ENCODE measurements around the gene OR6K2. TPM values are rescaled to one million over a fixed set of nuclear protein-coding genes. Genes with fewer than 3 reads are reported as not detected.

The OR6K2 gene
- total and polyA plus RNA-seq, 5 experiments from 2014 or later = not detected

- no peaks in the 10 kb centered on the region for H3K4me1 Mint-ChIP-seq
- ATAC-seq = no peak
- no peaks in the 10 kb centered on the region for H3K36me3 Mint-ChIP-seq
- POLR2A ChIA-PET = no interaction called here
- no peak overlapping the region for H3K27ac Mint-ChIP-seq
- DNase-seq = no peak
- H3K4me3 Mint-ChIP-seq = no peak overlapping the region
- H3K27me3 Mint-ChIP-seq = peaks cover 0 to 12% (median 6%) of the 10 kb centered on the region in 5 donors
- no peaks in the 10 kb centered on the region for H3K9me3 Mint-ChIP-seq
Measured at GRCh38 chr1:158675563-158676323, 24.7 kb downstream of the OR6K2 start.

GRCh38 chr1:158674302-158674701, 26.1 kb downstream of the OR6K2 start:
- Mint-ChIP-seq H3K4me3 (no peak overlapping the region), H3K27me3 (peaks cover 0 to 12% (median 5%) of the 10 kb centered on the region in 5 donors), H3K9me3 (no peaks in the 10 kb centered on the region), H3K27ac (no peak overlapping the region), H3K4me1 (no peaks in the 10 kb centered on the region), H3K36me3 (no peaks in the 10 kb centered on the region)
- DNase-seq (no peak), ATAC-seq (no peak)
- POLR2A ChIA-PET = no interaction called here

GRCh38 chr1:158666037-158666436, 34.4 kb downstream of the OR6K2 start:
- Mint-ChIP-seq H3K36me3 (no peaks in the 10 kb centered on the region), H3K27me3 (peaks cover 0 to 5% (median 0%) of the 10 kb centered on the region in 5 donors), H3K4me3 (no peak overlapping the region), H3K9me3 (no peaks in the 10 kb centered on the region), H3K4me1 (no peaks in the 10 kb centered on the region), H3K27ac (no peak overlapping the region)
- POLR2A ChIA-PET = no interaction called here
- ATAC-seq = no peak
- DNase-seq = no peak

- Mint-ChIP-seq H3K4me3 (peak overlapping the region in 1 of 10 donors; percentile 54), H3K36me3 (peaks cover 0 to 8% (median 0%) of the 10 kb centered on the region in 3 donors), H3K4me1 (peaks cover 0 to 24% (median 4%) of the 10 kb centered on the region in 4 donors), H3K9me3 (peaks cover 0 to 13% (median 0%) of the 10 kb centered on the region in 9 donors), H3K27ac (peak overlapping the region in 2 of 10 donors; percentile 30 to 38), H3K27me3 (peaks cover 0 to 16% (median 1%) of the 10 kb centered on the region in 5 donors)
- no peak for DNase-seq
- POLR2A ChIA-PET = no interaction called here
- no peak for ATAC-seq
Measured at GRCh38 chr1:158654571-158654970, 45.9 kb downstream of the OR6K2 start.

- Mint-ChIP-seq H3K4me1 (peaks cover 0 to 24% (median 4%) of the 10 kb centered on the region in 4 donors), H3K36me3 (peaks cover 0 to 8% (median 0%) of the 10 kb centered on the region in 3 donors), H3K9me3 (peaks cover 0 to 13% (median 0%) of the 10 kb centered on the region in 9 donors), H3K27me3 (peaks cover 0 to 16% (median 1%) of the 10 kb centered on the region in 5 donors), H3K27ac (peak overlapping the region in 1 of 10 donors; percentile 30), H3K4me3 (no peak overlapping the region)
- ATAC-seq (no peak), DNase-seq (no peak)
- POLR2A ChIA-PET = no interaction called here
Measured at GRCh38 chr1:158654086-158654485, 46.4 kb downstream of the OR6K2 start.

- peaks cover 0 to 24% (median 4%) of the 10 kb centered on the region in 4 donors for H3K4me1 Mint-ChIP-seq
- no peaks in the 10 kb centered on the region for H3K36me3 Mint-ChIP-seq
- peaks cover 0 to 1% (median 0%) of the 10 kb centered on the region in 9 donors for H3K9me3 Mint-ChIP-seq
- DNase-seq = no peak
- no peak for ATAC-seq
- peaks cover 0 to 13% (median 0%) of the 10 kb centered on the region in 5 donors for H3K27me3 Mint-ChIP-seq
- H3K27ac Mint-ChIP-seq = no peak overlapping the region
- H3K4me3 Mint-ChIP-seq = no peak overlapping the region
- POLR2A ChIA-PET = no interaction called here
Measured at GRCh38 chr1:158652721-158653334, 47.6 kb downstream of the OR6K2 start.

Other genes with a start within 250 kb of the OR6K2 start
- not detected for gene OR10K1, start 238.8 kb downstream of the OR6K2 start, total RNA-seq
- gene OR10K1, start 238.8 kb downstream of the OR6K2 start, polyA plus RNA-seq = not detected
- not detected for gene OR10R2, start 228.4 kb downstream of the OR6K2 start, total RNA-seq
- gene OR10R2, start 228.4 kb downstream of the OR6K2 start, polyA plus RNA-seq = not detected
- gene OR6Y1, start 146.2 kb downstream of the OR6K2 start, total RNA-seq = not detected
- gene OR6Y1, start 146.2 kb downstream of the OR6K2 start, polyA plus RNA-seq = not detected
- not detected for gene OR6P1, start 130.1 kb downstream of the OR6K2 start, total RNA-seq
- gene OR6P1, start 130.1 kb downstream of the OR6K2 start, polyA plus RNA-seq = not detected
- gene OR10X1, start 120.8 kb downstream of the OR6K2 start, total RNA-seq = not detected
- gene OR10X1, start 120.8 kb downstream of the OR6K2 start, polyA plus RNA-seq = not detected
- not detected for gene OR10Z1, start 95.4 kb downstream of the OR6K2 start, total RNA-seq
- gene OR10Z1, start 95.4 kb downstream of the OR6K2 start, polyA plus RNA-seq = not detected
- gene SPTA1, start 13.9 kb downstream of the OR6K2 start, total RNA-seq = not detected
- not detected for gene SPTA1, start 13.9 kb downstream of the OR6K2 start, polyA plus RNA-seq
- gene OR6K3, start 20.1 kb upstream of the OR6K2 start, total RNA-seq = not detected
- gene OR6K3, start 20.1 kb upstream of the OR6K2 start, polyA plus RNA-seq = not detected
- not detected for gene OR6K6, start 54.1 kb upstream of the OR6K2 start, total RNA-seq
- not detected for gene OR6K6, start 54.1 kb upstream of the OR6K2 start, polyA plus RNA-seq
- gene OR6N1, start 71.5 kb upstream of the OR6K2 start, total RNA-seq = not detected
- not detected for gene OR6N1, start 71.5 kb upstream of the OR6K2 start, polyA plus RNA-seq
- gene OR6N2, start 80.6 kb upstream of the OR6K2 start, total RNA-seq = not detected
- gene OR6N2, start 80.6 kb upstream of the OR6K2 start, polyA plus RNA-seq = not detected
- gene MNDA, start 130.7 kb upstream of the OR6K2 start, total RNA-seq = under 1 TPM; 0.68 to 0.74 TPM
- gene MNDA, start 130.7 kb upstream of the OR6K2 start, polyA plus RNA-seq = 1 to 10 TPM in 1 of 3 donors, under 1 TPM in 1, not detected in 1; 0.96 to 1.3 TPM
- 10 to 100 TPM; 10.9 to 15.1 TPM for gene PYHIN1, start 230.9 kb upstream of the OR6K2 start, total RNA-seq
- 10 to 100 TPM in 1 of 3 donors, 1 to 10 TPM in 2; 4.3 to 49.0 (median 5.9) TPM for gene PYHIN1, start 230.9 kb upstream of the OR6K2 start, polyA plus RNA-seq

All from naive thymus-derived CD8-positive, alpha-beta T cell (primary cell).